Epithelial cell of proximal tubule (primary cell): ENCODE measurements around the gene MEF2C. TPM values are rescaled to one million over a fixed set of nuclear protein-coding genes. Genes with fewer than 3 reads are reported as not detected.

ENCODE experiments used
- DNase-seq: peaks from one replicate; pipeline ENCODE4 v3.0.0-alpha.2; 2011; ENCODE audit warnings: low read depth
- H3K4me3 ChIP-seq: 2 replicates; pipeline ENCODE4 v1.5.1; 2011; ENCODE audit warnings: low read depth, mild to moderate bottlenecking, low read length
- CTCF ChIP-seq: conservative IDR thresholded peaks from 2 replicates; pipeline ENCODE4 v1.5.1; 2012; ENCODE audit warnings: low read depth, mild to moderate bottlenecking, low read length
- total RNA-seq: library from RNA; depleted of rRNA; stranded (reverse); fragments of >200 nt; gene quantifications from 2 replicates; pipeline ENCODE4 v1.2.3, GENCODE V29; 2015

The MEF2C gene
- total RNA-seq, 1 donor from 2014 or later = 6.3 TPM

DNA sequence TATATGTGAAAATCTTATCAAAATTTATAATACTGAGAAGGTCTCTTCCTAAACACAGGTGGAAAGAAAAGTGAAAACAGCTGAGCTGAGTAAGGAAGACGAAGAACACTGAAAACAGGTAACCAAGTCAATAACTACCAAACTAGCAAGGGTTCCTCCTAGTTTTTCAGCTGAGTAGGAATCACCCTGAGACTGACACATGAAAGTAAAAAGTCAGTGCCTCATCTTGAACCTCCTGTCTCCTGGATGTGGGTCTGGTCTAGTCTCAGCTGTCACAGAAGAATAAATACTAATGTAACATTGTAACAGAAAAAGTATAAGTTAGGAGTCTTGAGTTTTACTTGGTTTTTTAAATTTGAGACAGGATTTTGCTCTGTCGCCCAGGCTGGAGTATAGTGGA is 121.0 kb downstream of the MEF2C start:
- no peak for TF ChIP-seq CTCF
- no peak overlapping the region for H3K4me3 ChIP-seq
- DNase-seq = no peak

GRCh38 chr5:88761269-88761850 is 121.6 kb downstream of the MEF2C start:
- no peak for TF ChIP-seq CTCF
- no peak overlapping the region for H3K4me3 ChIP-seq
- no peak for DNase-seq

- no peak for TF ChIP-seq CTCF
- no peak for DNase-seq
- H3K4me3 ChIP-seq = no peak overlapping the region
Measured at GRCh38 chr5:88760527-88760926, 122.5 kb downstream of the MEF2C start.

GRCh38 chr5:88758591-88758990 is 124.4 kb downstream of the MEF2C start:
- DNase-seq = no peak
- H3K4me3 ChIP-seq = no peak overlapping the region
- TF ChIP-seq CTCF = no peak

- no peak for DNase-seq
- TF ChIP-seq CTCF = no peak
- H3K4me3 ChIP-seq = no peak overlapping the region
Measured at GRCh38 chr5:88758184-88758583, 124.8 kb downstream of the MEF2C start.

DNA sequence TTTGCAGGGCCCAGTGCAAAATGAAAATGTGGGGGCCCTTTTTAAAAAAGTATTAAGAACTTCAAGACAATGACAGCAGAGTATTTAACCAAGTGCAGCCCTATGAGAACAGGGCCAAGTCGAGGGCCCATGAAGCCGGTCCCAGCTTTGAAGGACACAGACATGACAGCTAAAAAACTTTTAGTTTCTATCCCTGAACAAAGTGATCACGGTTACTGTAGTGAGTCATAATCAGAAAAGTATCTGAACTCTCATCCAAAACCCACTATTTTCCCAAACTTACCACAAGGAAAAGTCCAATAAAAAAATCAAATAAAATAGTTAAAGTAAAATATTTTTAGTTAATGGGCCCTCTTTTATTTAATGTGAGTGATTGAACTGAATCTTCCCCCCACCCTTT is 126.0 kb downstream of the MEF2C start:
- DNase-seq = no peak
- no peak for TF ChIP-seq CTCF
- no peak overlapping the region for H3K4me3 ChIP-seq

DNA sequence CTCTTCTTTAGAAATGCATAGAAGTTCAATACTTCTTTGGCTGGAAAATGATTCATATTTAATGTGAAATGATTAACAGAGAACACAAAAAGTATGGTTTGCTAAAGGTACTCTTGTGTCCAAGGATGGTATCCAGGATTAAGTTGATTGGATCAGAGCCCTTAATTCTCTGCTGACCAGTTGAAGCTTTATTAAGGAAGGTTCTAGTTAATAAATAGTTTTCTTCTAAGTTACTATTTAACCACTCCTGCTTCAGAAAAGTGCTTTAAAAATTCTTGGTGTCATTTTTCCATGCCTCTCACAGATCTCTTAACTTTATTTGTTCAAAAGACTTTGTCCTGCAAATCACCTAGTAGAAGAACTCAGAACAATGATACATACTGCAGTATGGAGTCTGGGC is 134.3 kb downstream of the MEF2C start:
- TF ChIP-seq CTCF = no peak
- no peak for DNase-seq
- H3K4me3 ChIP-seq = no peak overlapping the region
